Measurements from ENCODE around the gene CDCA8. TPM values are rescaled to one million over a fixed set of nuclear protein-coding genes. Genes with fewer than 3 reads are reported as not detected.

Gene CDCA8
- total RNA-seq, 1 experiment from 2014 or later = 34.5 TPM

DNA sequence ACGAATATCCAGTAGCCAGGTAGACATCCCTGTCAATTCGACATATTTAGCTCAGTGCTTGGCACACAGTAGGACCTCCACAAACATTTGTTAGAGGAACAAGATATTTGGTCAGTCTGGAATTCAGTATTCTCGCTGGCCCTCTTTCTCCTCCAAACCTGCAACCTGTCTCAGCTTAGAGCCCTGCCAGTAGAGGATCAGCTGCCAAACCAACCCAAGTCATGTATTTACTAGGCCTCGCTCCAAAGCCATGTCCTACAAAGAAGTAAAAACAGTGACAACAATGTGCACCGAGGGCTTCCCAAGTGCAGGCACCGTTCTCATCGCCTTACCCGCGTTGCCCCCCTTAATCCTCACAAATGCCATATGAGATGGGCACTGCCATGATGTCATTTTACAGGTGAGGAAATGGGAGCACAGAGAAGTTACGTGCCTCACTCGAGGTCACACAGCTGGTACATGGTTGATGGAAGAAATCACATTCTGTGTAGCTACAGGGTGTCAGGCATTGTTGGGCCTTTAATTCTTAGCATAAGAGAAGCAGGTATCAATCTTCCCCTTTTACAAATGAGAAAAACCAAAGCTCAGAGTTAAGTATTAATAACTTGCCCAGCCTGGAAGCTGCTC lies 26.0 kb upstream of the CDCA8 start:
- no peak overlapping the region for H3K27ac Mint-ChIP-seq (ENCODE audit: unreplicated experiment)
- intact Hi-C loops (cut with micrococcal nuclease; ENCODE audit: unreplicated experiment) = no loop called here
- CTCF ChIA-PET = no interaction called here
- H3K4me3 Mint-ChIP-seq (ENCODE audit: low read depth, unreplicated experiment) = no peak overlapping the region
- BruUV-seq (replicated peaks) = no TSS peak
- H3K9me3 Mint-ChIP-seq (ENCODE audit: low read depth, unreplicated experiment) = no peaks in the 10 kb centered on the region
- peaks cover 35% of the 10 kb centered on the region for H3K27me3 Mint-ChIP-seq (ENCODE audit: unreplicated experiment)
- no peak for TF ChIP-seq CTCF (IDR thresholded peaks at IDR 0.05; ENCODE audit: unreplicated experiment)
- no peaks in the 10 kb centered on the region for H3K4me1 Mint-ChIP-seq (ENCODE audit: low read depth, unreplicated experiment)
- no peak for DNase-seq
- H3K36me3 Mint-ChIP-seq (ENCODE audit: insufficient read depth, unreplicated experiment) = no peaks in the 10 kb centered on the region

- no peak for DNase-seq
- Mint-ChIP-seq H3K27me3 (ENCODE audit: unreplicated experiment) (peaks cover 27% of the 10 kb centered on the region), H3K27ac (ENCODE audit: unreplicated experiment) (no peak overlapping the region), H3K36me3 (ENCODE audit: insufficient read depth, unreplicated experiment) (no peaks in the 10 kb centered on the region), H3K4me1 (ENCODE audit: low read depth, unreplicated experiment) (no peaks in the 10 kb centered on the region), H3K9me3 (ENCODE audit: low read depth, unreplicated experiment) (no peaks in the 10 kb centered on the region), H3K4me3 (ENCODE audit: low read depth, unreplicated experiment) (no peak overlapping the region)
- BruUV-seq (replicated peaks) = no TSS peak
- CTCF ChIA-PET = no interaction called here
- no peak for TF ChIP-seq CTCF (IDR thresholded peaks at IDR 0.05; ENCODE audit: unreplicated experiment)
- intact Hi-C loops (cut with micrococcal nuclease; ENCODE audit: unreplicated experiment) = no loop called here
Measured at GRCh38 chr1:37667023-37667671, 25.2 kb upstream of the CDCA8 start.

DNA sequence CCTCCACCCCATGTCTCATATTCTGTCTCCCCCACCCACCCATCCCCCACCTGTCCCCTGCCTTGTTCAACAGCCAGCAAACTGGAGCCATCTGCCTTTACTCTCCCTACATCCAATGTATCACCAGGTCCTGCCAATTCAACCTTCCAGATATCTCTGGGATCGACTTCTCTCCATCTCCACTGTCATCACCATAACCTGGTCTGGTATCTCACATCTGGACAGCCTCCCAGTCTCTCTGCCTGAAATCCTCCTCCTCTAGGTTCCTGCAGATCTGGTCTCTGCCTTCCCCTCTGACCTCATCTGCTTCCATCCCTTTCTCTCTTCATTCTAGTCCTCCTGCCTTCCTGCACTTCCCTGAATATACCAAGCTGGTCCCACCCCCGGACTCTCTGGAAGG lies 22.2 kb upstream of the CDCA8 start:
- DNase-seq = no peak
- Mint-ChIP-seq H3K4me1 (ENCODE audit: low read depth, unreplicated experiment) (no peaks in the 10 kb centered on the region), H3K4me3 (ENCODE audit: low read depth, unreplicated experiment) (no peak overlapping the region), H3K9me3 (ENCODE audit: low read depth, unreplicated experiment) (no peaks in the 10 kb centered on the region), H3K36me3 (ENCODE audit: insufficient read depth, unreplicated experiment) (no peaks in the 10 kb centered on the region), H3K27me3 (ENCODE audit: unreplicated experiment) (peaks cover 13% of the 10 kb centered on the region), H3K27ac (ENCODE audit: unreplicated experiment) (no peak overlapping the region)
- BruUV-seq (replicated peaks) = no TSS peak
- CTCF ChIA-PET = interaction anchor here (0.7 kb wide), 1 partner anchor 29 kb away, joined by 3 read pairs; no protein-coding TSS in a partner anchor
- TF ChIP-seq CTCF (IDR thresholded peaks at IDR 0.05; ENCODE audit: unreplicated experiment) = no peak
- intact Hi-C loops (cut with micrococcal nuclease; ENCODE audit: unreplicated experiment) = no loop called here

- CTCF ChIA-PET = no interaction called here
- Mint-ChIP-seq H3K4me1 (ENCODE audit: low read depth, unreplicated experiment) (no peaks in the 10 kb centered on the region), H3K27ac (ENCODE audit: unreplicated experiment) (no peak overlapping the region), H3K4me3 (ENCODE audit: low read depth, unreplicated experiment) (no peak overlapping the region), H3K36me3 (ENCODE audit: insufficient read depth, unreplicated experiment) (no peaks in the 10 kb centered on the region), H3K9me3 (ENCODE audit: low read depth, unreplicated experiment) (no peaks in the 10 kb centered on the region), H3K27me3 (ENCODE audit: unreplicated experiment) (peaks cover 14% of the 10 kb centered on the region)
- BruUV-seq (replicated peaks) = no TSS peak
- no peak for DNase-seq
- no peak for TF ChIP-seq CTCF (IDR thresholded peaks at IDR 0.05; ENCODE audit: unreplicated experiment)
- intact Hi-C loops (cut with micrococcal nuclease; ENCODE audit: unreplicated experiment) = no loop called here
Measured at GRCh38 chr1:37671261-37671660, 21.1 kb upstream of the CDCA8 start.
